Cardiac fibroblast (primary cell): ENCODE measurements around the gene TIMM29.

Source experiments
- DNase-seq, 2 donors: peaks; one replicate each; pipeline versions ENCODE4 v3.0.0 to v3.0.0-alpha.2; 2010; ENCODE audit warnings: low read depth in 2 of 2
- H3K4me3 ChIP-seq, 2 donors: replicated peaks in 1 of 2; 1 replicate in 1 of 2; 2 replicates in 1 of 2; pipeline ENCODE4 v1.5.1; 2011; ENCODE audit warnings: low read depth in 2 of 2, low read length in 2 of 2, mild to moderate bottlenecking in 2 of 2, moderate library complexity in 1 of 2
- TF ChIP-seq, protein P1 (sequence below): IDR thresholded peaks from one replicate; pipeline ENCODE4 v1.5.1; 2011; ENCODE audit warnings: low read depth, mild to moderate bottlenecking, low read length, inconsistent platforms

TIMM29 gene

DNA sequence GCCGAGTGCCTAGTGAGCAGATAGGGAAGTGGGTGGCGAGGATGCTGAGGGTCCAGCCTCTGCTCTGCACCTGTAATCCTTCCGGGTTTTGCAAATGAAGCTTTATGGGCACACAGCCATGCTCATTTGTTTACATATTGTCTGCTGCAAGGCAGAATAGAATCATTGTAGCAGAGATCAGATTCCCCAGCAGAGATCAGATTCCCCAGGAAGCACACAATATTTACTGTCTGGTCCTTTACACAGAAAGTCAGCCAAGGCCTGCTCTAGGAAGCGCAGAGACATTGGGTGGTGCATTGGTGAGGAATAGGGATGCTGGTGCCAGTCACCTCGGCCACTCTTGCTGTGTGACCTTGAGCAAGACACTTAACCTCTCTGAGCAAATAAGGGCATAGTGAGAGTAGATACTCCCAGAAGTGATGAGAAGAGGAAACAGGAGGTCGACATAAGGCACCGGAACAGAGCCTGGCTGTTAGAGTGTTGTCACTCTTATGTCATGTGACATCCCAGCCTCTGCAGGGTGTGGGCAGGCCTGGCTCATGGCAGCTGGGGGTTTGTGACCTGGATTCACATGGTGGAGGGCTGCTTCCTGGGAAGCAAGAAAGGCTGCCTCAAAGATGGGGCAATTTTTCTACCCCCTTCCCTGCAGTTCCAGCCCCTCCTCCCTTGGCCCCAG lies 31.6 kb upstream of the TIMM29 start:
- DNase-seq = no peak
- no peak overlapping the region for H3K4me3 ChIP-seq
- TF ChIP-seq, protein P1, sequence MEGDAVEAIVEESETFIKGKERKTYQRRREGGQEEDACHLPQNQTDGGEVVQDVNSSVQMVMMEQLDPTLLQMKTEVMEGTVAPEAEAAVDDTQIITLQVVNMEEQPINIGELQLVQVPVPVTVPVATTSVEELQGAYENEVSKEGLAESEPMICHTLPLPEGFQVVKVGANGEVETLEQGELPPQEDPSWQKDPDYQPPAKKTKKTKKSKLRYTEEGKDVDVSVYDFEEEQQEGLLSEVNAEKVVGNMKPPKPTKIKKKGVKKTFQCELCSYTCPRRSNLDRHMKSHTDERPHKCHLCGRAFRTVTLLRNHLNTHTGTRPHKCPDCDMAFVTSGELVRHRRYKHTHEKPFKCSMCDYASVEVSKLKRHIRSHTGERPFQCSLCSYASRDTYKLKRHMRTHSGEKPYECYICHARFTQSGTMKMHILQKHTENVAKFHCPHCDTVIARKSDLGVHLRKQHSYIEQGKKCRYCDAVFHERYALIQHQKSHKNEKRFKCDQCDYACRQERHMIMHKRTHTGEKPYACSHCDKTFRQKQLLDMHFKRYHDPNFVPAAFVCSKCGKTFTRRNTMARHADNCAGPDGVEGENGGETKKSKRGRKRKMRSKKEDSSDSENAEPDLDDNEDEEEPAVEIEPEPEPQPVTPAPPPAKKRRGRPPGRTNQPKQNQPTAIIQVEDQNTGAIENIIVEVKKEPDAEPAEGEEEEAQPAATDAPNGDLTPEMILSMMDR = no peak

DNA sequence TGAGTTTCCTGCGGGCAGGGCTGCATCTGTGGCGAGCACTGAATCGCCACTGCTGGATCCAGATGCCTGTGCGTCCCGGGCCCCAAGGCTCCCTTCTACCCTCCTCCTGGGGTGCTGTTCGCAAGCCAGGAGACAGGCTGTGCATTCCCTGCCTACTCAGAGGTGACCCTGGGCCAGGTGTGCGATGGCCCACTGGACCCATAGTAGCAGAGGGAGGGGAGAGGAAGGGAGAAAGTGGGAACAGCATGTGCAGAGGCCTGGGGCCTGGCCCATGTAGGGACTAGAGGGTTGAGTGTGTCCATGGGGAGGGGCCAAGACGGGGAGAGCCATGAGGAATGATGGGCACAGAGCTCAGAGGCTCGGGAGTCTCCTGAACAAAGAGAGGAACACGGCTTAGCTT lies 30.0 kb upstream of the TIMM29 start:
- TF ChIP-seq, protein P1 = no peak
- no peak overlapping the region for H3K4me3 ChIP-seq

DNA sequence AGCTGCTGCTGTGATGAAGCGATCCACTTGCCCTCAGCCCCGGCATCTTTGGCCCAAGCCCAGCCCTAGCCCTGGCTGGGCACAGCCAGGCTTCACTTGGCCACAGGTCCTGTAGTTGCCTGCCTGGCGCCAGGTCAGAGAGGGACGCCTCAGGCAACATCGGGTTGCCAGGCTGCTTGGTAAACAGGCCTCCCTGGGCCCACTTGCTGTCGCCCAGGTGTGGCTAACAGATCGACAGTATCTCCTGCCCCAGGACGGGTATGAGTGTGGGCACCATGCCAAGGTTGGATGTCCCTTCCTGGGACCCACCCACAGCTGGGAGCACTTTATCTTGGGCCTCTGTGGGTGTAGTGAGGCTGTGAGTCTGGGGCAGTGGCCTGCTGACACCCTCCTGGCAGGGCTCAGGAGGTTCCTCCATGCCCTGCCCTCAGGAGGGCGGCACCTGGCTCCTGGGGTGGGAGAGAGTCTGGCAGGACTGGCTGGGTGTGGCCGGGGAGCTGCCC lies 29.4 kb upstream of the TIMM29 start:
- no peak overlapping the region for H3K4me3 ChIP-seq
- TF ChIP-seq, protein P1 = no peak
- DNase-seq = no peak

More for the DNA sequence above, 30.0 kb upstream of the TIMM29 start:
- DNase-seq = no peak

DNA sequence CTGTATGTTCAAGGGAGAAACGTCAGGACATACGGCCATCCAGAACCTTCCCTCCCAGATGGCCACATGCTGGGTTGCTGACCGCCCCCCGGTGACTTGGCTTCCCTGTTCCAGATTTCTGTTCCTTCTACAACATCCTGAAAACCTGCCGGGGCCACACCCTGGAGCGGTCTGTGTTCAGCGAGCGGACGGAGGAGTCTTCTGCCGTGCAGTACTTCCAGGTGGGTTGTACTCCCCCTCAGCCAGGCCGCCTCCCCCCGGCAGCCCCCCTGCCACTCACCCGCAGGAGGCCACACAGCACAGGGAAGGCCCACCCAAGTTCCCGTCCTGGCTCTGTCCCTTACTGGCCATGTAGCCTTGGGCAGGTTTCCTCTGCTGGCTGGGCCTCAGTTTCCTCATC lies 20.7 kb upstream of the TIMM29 start:
- no peak for DNase-seq
- H3K4me3 ChIP-seq = no peak overlapping the region
- TF ChIP-seq, protein P1 = no peak

DNA sequence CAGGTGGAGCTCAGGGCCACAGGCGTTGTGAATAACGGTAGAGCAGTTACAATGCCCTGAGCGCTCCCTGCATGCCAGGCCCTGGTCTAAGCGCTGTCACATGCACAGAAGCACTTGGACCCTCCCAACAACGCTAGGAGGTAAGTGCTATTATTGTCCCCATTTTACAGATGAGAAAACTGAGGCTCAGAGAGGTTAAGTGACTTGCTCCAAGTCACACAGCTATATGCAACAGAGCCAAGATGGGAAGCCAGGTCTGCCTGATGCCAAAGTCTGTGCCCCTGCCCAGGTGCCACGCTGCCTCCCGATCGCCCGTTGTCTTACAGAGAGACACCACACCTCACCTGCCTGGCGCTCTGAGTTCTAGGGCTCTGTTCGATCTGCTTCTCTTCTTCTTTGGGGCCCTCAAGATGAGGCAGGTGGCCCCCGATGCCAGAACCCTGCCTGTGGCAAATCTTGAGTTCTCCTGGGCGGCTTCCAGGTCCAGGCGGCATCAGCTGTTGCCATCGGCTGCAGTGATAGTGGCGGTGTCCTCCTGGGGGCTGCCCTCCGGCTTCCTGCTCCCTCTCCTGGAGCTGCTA lies 20.1 kb upstream of the TIMM29 start:
- TF ChIP-seq, protein P1 = no peak
- H3K4me3 ChIP-seq = no peak overlapping the region
- no peak for DNase-seq

DNA sequence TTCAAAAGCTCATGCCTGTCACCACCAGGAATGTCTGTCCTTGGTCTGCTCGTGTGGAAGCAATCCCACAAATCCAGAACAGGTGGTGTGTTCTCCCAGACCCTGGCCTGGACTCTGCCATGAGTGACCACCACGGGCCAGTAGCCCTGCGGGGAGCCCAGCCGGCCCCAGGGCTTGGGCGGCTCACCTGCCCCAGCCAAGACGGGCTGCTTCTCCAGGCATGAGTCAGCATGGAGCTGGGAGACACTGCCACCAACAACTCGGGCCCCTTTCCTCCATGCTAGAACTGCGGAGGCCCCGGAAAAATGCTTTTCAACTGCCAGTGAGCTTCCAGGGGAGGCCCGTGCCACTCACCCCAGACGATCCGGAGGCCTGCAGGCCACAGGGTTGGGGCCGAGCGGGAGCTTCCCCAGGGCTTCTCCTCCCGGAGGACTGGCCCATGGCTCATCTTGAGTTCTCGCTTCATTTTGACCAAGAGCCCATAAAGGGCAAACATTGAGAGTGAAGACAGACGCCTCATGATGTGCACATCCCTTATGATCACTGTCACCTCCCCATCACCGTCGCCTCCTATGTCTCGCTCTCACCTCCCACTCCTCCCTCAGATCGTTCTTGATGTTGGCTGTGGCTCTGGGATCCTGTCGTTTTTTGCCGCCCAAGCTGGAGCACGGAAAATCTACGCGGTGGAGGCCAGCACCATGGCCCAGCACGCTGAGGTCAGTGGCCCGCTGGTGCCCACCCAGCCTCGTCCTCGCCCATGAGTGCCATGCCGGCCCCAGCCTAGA lies 16.8 kb upstream of the TIMM29 start:
- TF ChIP-seq, protein P1 = no peak
- DNase-seq = no peak

More for the DNA sequence above, 16.8 kb upstream of the TIMM29 start:
- no peak overlapping the region for H3K4me3 ChIP-seq
